ENCODE results near the gene BCL7B. TPM values are rescaled to one million over a fixed set of nuclear protein-coding genes. Genes with fewer than 3 reads are reported as not detected.

The BCL7B gene
- total RNA-seq, 1 donor from 2014 or later = 32.8 TPM

GRCh38 chr7:73517241-73517995 is 40.1 kb downstream of the BCL7B start:
- TF ChIP-seq, protein P1, sequence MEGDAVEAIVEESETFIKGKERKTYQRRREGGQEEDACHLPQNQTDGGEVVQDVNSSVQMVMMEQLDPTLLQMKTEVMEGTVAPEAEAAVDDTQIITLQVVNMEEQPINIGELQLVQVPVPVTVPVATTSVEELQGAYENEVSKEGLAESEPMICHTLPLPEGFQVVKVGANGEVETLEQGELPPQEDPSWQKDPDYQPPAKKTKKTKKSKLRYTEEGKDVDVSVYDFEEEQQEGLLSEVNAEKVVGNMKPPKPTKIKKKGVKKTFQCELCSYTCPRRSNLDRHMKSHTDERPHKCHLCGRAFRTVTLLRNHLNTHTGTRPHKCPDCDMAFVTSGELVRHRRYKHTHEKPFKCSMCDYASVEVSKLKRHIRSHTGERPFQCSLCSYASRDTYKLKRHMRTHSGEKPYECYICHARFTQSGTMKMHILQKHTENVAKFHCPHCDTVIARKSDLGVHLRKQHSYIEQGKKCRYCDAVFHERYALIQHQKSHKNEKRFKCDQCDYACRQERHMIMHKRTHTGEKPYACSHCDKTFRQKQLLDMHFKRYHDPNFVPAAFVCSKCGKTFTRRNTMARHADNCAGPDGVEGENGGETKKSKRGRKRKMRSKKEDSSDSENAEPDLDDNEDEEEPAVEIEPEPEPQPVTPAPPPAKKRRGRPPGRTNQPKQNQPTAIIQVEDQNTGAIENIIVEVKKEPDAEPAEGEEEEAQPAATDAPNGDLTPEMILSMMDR (conservative IDR thresholded peaks at IDR 0.05) = no peak

DNA sequence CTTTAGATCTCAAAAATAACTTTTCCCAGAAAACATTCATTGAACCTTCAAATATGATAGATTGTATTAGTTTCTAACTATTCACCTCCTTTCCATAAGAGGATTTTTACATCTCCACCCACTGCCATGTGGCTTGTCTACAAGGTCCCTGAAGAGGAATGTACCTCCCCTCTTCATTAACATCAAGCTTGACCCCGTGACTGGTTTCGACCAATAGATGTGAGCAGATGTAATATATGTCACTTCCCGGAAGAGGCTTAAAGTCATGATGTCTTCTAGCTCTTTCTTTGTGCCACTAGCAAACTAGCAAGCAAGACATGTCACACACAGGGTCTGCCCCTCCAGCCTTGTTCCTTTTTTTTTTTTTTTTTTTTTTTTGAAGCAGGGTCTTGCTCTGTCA is 42.3 kb downstream of the BCL7B start:
- no peak overlapping the region for H3K4me3 Mint-ChIP-seq
- TF ChIP-seq, protein P1 (conservative IDR thresholded peaks at IDR 0.05) = no peak
- peaks cover 28% of the 10 kb centered on the region for H3K4me1 Mint-ChIP-seq (ENCODE audit: unreplicated experiment)
- H3K9me3 Mint-ChIP-seq = no peaks in the 10 kb centered on the region
- H3K27me3 Mint-ChIP-seq = no peaks in the 10 kb centered on the region
- H3K36me3 Mint-ChIP-seq = peaks cover 37% of the 10 kb centered on the region
- DNase-seq (ENCODE audit: extremely low spot score, unreplicated experiment) = no peak
- no peak overlapping the region for H3K27ac Mint-ChIP-seq

More at GRCh38 chr7:73517241-73517995, 40.1 kb downstream of the BCL7B start:
- no peak for DNase-seq (ENCODE audit: extremely low spot score, unreplicated experiment)
- no peaks in the 10 kb centered on the region for H3K27me3 Mint-ChIP-seq
- H3K4me3 Mint-ChIP-seq = peak overlapping the region; percentile 3
- peaks cover 33% of the 10 kb centered on the region for H3K36me3 Mint-ChIP-seq
- no peak overlapping the region for H3K27ac Mint-ChIP-seq
- H3K4me1 Mint-ChIP-seq (ENCODE audit: unreplicated experiment) = peaks cover 35% of the 10 kb centered on the region
- H3K9me3 Mint-ChIP-seq = no peaks in the 10 kb centered on the region

GRCh38 chr7:73512018-73512780 is 45.3 kb downstream of the BCL7B start:
- Mint-ChIP-seq H3K36me3 (peaks cover 29% of the 10 kb centered on the region), H3K9me3 (no peaks in the 10 kb centered on the region), H3K4me1 (ENCODE audit: unreplicated experiment) (peaks cover 8% of the 10 kb centered on the region), H3K27me3 (no peaks in the 10 kb centered on the region), H3K27ac (peak overlapping the region; percentile 41), H3K4me3 (no peak overlapping the region)
- TF ChIP-seq, protein P1 (conservative IDR thresholded peaks at IDR 0.05) = no peak
- no peak for DNase-seq (ENCODE audit: extremely low spot score, unreplicated experiment)

GRCh38 chr7:73509463-73509862 is 48.0 kb downstream of the BCL7B start:
- Mint-ChIP-seq H3K4me3 (no peak overlapping the region), H3K36me3 (peaks cover 29% of the 10 kb centered on the region), H3K4me1 (ENCODE audit: unreplicated experiment) (peaks cover 8% of the 10 kb centered on the region), H3K9me3 (no peaks in the 10 kb centered on the region), H3K27me3 (no peaks in the 10 kb centered on the region), H3K27ac (no peak overlapping the region)
- no peak for DNase-seq (ENCODE audit: extremely low spot score, unreplicated experiment)
- TF ChIP-seq, protein P1 (conservative IDR thresholded peaks at IDR 0.05) = no peak

DNA sequence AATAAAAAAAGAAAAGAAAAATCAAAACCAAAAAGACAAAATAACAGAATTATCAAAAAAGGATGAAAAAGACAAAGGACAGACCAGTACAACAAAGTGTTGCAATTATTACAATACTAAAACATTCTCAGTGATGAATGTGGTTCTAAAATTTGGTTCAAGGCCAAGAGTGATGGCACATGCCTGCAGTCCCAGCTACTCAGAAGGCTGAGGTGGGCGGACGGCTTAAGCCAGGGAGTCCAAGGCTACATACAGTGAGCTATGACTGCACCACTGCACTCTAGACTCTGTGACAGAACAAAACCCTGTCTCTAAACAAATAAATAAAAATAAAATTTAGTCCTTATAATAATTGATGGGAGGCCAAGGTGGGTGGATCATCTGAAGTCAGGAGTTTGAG is 49.9 kb downstream of the BCL7B start:
- Mint-ChIP-seq H3K27ac (no peak overlapping the region), H3K9me3 (no peaks in the 10 kb centered on the region), H3K36me3 (peaks cover 38% of the 10 kb centered on the region), H3K27me3 (no peaks in the 10 kb centered on the region), H3K4me3 (no peak overlapping the region), H3K4me1 (ENCODE audit: unreplicated experiment) (peaks cover 3% of the 10 kb centered on the region)
- DNase-seq (ENCODE audit: extremely low spot score, unreplicated experiment) = peak; percentile 8
- TF ChIP-seq, protein P1 (conservative IDR thresholded peaks at IDR 0.05) = no peak
